TTC549 (cell line): ENCODE measurements around the gene PDE9A.

Experiments used
- FAIRE-seq: peaks from 2 replicates; lab custom pipeline; 2012; peaks lifted over from hg19 to GRCh38; lab: Jason Lieb, UNC

Gene PDE9A

GRCh38 chr21:42744520-42745445 lies 91.4 kb downstream of the PDE9A start:
- no peak for FAIRE-seq

GRCh38 chr21:42745511-42746239 lies 92.3 kb downstream of the PDE9A start:
- no peak for FAIRE-seq

- FAIRE-seq, result no peak
Observed at GRCh38 chr21:42746240-42746592, 92.8 kb downstream of the PDE9A start.

- FAIRE-seq, result no peak
Observed at GRCh38 chr21:42746593-42747275, 93.3 kb downstream of the PDE9A start.

GRCh38 chr21:42747276-42747701 lies 93.9 kb downstream of the PDE9A start:
- FAIRE-seq, result no peak

- FAIRE-seq, result no peak
Observed at GRCh38 chr21:42747746-42748351, 94.4 kb downstream of the PDE9A start.

GRCh38 chr21:42748620-42749176 lies 95.3 kb downstream of the PDE9A start:
- no peak for FAIRE-seq

GRCh38 chr21:42750737-42751530 lies 97.5 kb downstream of the PDE9A start:
- FAIRE-seq, result no peak

GRCh38 chr21:42751866-42752265 lies 98.4 kb downstream of the PDE9A start:
- no peak for FAIRE-seq

GRCh38 chr21:42753804-42754203 lies 100.4 kb downstream of the PDE9A start:
- FAIRE-seq, result no peak

- FAIRE-seq, result no peak
Observed at GRCh38 chr21:42754270-42754933, 101.0 kb downstream of the PDE9A start.

GRCh38 chr21:42755031-42755665 lies 101.7 kb downstream of the PDE9A start:
- FAIRE-seq, result no peak

- no peak for FAIRE-seq
Observed at GRCh38 chr21:42755766-42756579, 102.6 kb downstream of the PDE9A start.

- no peak for FAIRE-seq
Observed at GRCh38 chr21:42756580-42757250, 103.3 kb downstream of the PDE9A start.

- no peak for FAIRE-seq
Observed at GRCh38 chr21:42757422-42757821, 104.0 kb downstream of the PDE9A start.

GRCh38 chr21:42757826-42758655 lies 104.6 kb downstream of the PDE9A start:
- no peak for FAIRE-seq

- FAIRE-seq, result no peak
Observed at GRCh38 chr21:42758721-42759593, 105.5 kb downstream of the PDE9A start.
